DND-41 (cell line): Measurements from ENCODE around the gene MYCBPAP.

Experiments
- ATAC-seq: fragments of 200-7000 bp; cut with Tn5 transposase; 3 replicates; pipeline ENCODE4 v1.9.1; 2021; ENCODE audit warnings: low read depth; ENCODE audit not compliant: insufficient read depth
- DNase-seq: peaks from one replicate; pipeline ENCODE4 v3.0.0-alpha.2; 2020
- H2AFZ ChIP-seq: 2 replicates; pipeline ENCODE4 v1.6.0; 2012; ENCODE audit warnings: low read depth, low read length
- H3K27ac ChIP-seq: 2 replicates; pipeline ENCODE4 v1.5.1; 2012; ENCODE audit warnings: low read length, inconsistent platforms
- H3K27me3 ChIP-seq: fragments of 200-600 bp; sonication (generic); 2 replicates; pipeline ENCODE4 v1.6.0; 2012; ENCODE audit warnings: low read length, mild to moderate bottlenecking, inconsistent platforms; ENCODE audit not compliant: insufficient read depth, poor library complexity
- H3K36me3 ChIP-seq: 2 replicates; pipeline ENCODE4 v1.5.1; 2012; ENCODE audit warnings: low read length, inconsistent platforms; ENCODE audit not compliant: insufficient read depth
- H3K4me1 ChIP-seq: 2 replicates; pipeline ENCODE4 v1.5.1; 2012; ENCODE audit warnings: mild to moderate bottlenecking, low read length; ENCODE audit not compliant: insufficient read depth
- H3K4me2 ChIP-seq: 2 replicates; pipeline ENCODE4 v1.6.0; 2012; ENCODE audit warnings: mild to moderate bottlenecking, moderate library complexity, low read length, inconsistent platforms; ENCODE audit not compliant: insufficient read depth
- H3K4me3 ChIP-seq, 2 experiments: fragments of 200-600 bp in 1 of 2; shearing (Covaris generic) in 1 of 2; 2 replicates each; pipeline ENCODE4 v1.5.1; 2012 to 2016; ENCODE audit warnings: inconsistent platforms in 2 of 2, low read length in 2 of 2, mild to moderate bottlenecking in 2 of 2, low read depth in 1 of 2, moderate library complexity in 1 of 2
- H3K79me2 ChIP-seq: 2 replicates; pipeline ENCODE4 v1.6.0; 2012; ENCODE audit warnings: low read length, inconsistent platforms; ENCODE audit not compliant: insufficient read depth
- H3K9ac ChIP-seq: 2 replicates; pipeline ENCODE4 v1.6.0; 2012; ENCODE audit warnings: low read depth, mild to moderate bottlenecking, inconsistent platforms, low read length, moderate library complexity
- H3K9me3 ChIP-seq: 2 replicates; pipeline ENCODE4 v1.5.1; 2012; ENCODE audit warnings: low read length, moderate library complexity, mild to moderate bottlenecking, inconsistent platforms; ENCODE audit not compliant: insufficient read depth, severe bottlenecking
- H4K20me1 ChIP-seq: 2 replicates; pipeline ENCODE4 v1.6.0; 2012; ENCODE audit warnings: low read length; ENCODE audit not compliant: insufficient read depth
- EZH2 ChIP-seq: IDR thresholded peaks from 3 replicates; pipeline ENCODE4 v1.6.1; 2012; ENCODE audit warnings: borderline replicate concordance, low read depth, mild to moderate bottlenecking, moderate library complexity, low read length, inconsistent platforms; ENCODE audit not compliant: severe bottlenecking
- TF ChIP-seq, protein P1 (sequence below): IDR thresholded peaks from 2 replicates; pipeline ENCODE4 v1.5.1; 2012; ENCODE audit warnings: borderline replicate concordance, low read length, moderate library complexity, mild to moderate bottlenecking; ENCODE audit not compliant: poor library complexity, severe bottlenecking; ENCODE audit errors: extremely low read depth

Gene MYCBPAP

DNA sequence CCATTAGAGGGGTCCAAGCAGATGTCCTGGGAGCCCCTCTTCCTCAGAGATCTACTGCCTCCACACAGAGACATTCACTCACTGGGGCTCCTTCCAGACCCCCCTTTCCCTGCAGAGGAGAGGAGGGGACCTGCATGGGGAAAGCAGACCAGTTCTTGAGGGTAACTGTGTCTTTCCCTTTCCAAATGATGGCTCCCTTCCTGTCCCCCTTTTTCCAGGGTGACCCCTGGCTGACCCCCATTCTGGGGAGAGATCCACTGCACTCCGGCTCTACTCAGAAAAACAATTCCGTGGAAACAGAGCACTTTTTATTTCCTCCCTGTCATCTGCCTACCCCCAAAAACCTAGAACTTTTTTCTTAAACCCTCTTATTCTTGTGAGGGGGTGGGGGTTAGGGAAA, 58.6 kb downstream of the MYCBPAP start:
- DNase-seq (no peak), ATAC-seq (no peak)
- no peak for TF ChIP-seq EZH2
- TF ChIP-seq, protein P1, sequence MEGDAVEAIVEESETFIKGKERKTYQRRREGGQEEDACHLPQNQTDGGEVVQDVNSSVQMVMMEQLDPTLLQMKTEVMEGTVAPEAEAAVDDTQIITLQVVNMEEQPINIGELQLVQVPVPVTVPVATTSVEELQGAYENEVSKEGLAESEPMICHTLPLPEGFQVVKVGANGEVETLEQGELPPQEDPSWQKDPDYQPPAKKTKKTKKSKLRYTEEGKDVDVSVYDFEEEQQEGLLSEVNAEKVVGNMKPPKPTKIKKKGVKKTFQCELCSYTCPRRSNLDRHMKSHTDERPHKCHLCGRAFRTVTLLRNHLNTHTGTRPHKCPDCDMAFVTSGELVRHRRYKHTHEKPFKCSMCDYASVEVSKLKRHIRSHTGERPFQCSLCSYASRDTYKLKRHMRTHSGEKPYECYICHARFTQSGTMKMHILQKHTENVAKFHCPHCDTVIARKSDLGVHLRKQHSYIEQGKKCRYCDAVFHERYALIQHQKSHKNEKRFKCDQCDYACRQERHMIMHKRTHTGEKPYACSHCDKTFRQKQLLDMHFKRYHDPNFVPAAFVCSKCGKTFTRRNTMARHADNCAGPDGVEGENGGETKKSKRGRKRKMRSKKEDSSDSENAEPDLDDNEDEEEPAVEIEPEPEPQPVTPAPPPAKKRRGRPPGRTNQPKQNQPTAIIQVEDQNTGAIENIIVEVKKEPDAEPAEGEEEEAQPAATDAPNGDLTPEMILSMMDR: no peak
- Histone ChIP-seq H3K9ac (no peak overlapping the region), H3K4me3 (no peak overlapping the region), H3K27me3 (peaks cover 28% of the 10 kb centered on the region), H3K36me3 (no peaks in the 10 kb centered on the region), H2AFZ (no peak overlapping the region), H3K79me2 (no peaks in the 10 kb centered on the region), H3K4me2 (no peak overlapping the region), H3K9me3 (no peaks in the 10 kb centered on the region), H4K20me1 (peaks cover 6% of the 10 kb centered on the region; the same call in 1 of the 2 replicates), H3K27ac (no peak overlapping the region), H3K4me1 (no peaks in the 10 kb centered on the region)

DNA sequence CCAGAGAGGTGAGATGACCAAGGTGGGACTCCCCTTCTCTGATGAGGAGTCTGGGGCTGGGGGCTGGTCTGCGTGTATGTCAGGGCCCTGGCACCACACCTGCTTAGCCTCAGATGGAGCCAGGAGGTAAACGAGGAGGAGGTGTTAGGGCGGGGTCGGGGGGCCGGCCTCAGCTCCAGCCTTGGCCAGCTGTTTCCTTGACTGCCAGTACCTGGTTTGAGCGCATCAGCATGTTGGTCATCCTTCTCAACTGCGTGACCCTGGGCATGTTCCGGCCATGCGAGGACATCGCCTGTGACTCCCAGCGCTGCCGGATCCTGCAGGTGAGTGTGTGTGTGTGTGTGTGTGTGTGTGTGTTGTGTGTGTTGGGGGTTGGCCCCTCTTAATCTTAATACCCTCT, 60.4 kb downstream of the MYCBPAP start:
- Histone ChIP-seq H3K4me1 (no peaks in the 10 kb centered on the region), H3K9me3 (no peaks in the 10 kb centered on the region), H3K36me3 (no peaks in the 10 kb centered on the region), H3K27ac (no peak overlapping the region), H3K4me3 (no peak overlapping the region), H4K20me1 (peaks cover 6% of the 10 kb centered on the region; the same call in 1 of the 2 replicates), H3K9ac (no peak overlapping the region), H3K4me2 (no peak overlapping the region), H2AFZ (no peak overlapping the region), H3K79me2 (no peaks in the 10 kb centered on the region), H3K27me3 (peaks cover 13% of the 10 kb centered on the region)
- ATAC-seq (no peak), DNase-seq (no peak)
- TF ChIP-seq EZH2: no peak
- TF ChIP-seq, protein P1: no peak

DNA sequence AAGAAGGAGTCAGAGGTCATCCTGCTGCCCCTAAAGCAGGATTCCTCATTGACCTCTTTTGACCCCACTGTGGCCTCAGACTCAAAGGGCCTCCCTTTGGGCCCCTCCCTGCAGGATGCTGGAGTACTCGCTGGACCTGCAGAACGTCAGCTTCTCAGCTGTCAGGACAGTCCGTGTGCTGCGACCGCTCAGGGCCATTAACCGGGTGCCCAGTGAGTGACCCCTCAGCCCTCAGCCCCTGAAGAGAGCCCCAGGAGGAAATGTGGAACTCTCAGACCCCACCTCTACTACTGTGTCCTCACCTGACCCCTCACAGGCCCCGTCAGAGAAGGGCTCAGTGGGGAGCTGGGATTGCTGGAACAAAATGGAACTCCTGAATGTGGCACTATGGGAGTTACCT, 61.4 kb downstream of the MYCBPAP start:
- Histone ChIP-seq H3K4me3 (no peak overlapping the region), H3K27me3 (peaks cover 8% of the 10 kb centered on the region), H3K79me2 (no peaks in the 10 kb centered on the region), H3K4me2 (no peak overlapping the region), H3K4me1 (no peaks in the 10 kb centered on the region), H3K36me3 (no peaks in the 10 kb centered on the region), H2AFZ (no peak overlapping the region), H4K20me1 (peaks cover 4% of the 10 kb centered on the region; the same call in 1 of the 2 replicates), H3K27ac (no peak overlapping the region), H3K9me3 (no peaks in the 10 kb centered on the region), H3K9ac (no peak overlapping the region)
- DNase-seq: no peak
- ATAC-seq: no peak
- TF ChIP-seq, protein P1: no peak
- TF ChIP-seq EZH2: no peak

DNA sequence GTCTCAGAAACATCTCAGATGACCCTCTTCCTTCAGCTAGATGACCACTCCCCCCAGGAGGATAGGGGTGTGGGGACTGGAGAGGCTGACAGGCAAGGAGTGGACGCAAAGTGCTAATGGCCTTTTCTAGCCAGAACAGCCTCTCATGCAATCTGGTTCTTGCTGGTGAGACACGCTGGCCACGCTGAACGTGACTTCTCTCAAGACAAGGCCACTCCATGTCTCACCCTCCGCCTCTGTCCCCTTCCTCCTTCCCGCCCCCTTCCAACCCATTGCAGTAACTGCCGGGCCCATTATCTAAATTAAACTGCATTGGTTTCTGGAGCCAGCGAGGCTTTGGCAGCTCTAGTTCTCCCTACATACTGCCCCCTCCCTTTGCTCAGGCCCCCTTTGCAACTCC, 61.8 kb downstream of the MYCBPAP start:
- Histone ChIP-seq H2AFZ (no peak overlapping the region), H3K4me2 (no peak overlapping the region), H3K36me3 (no peaks in the 10 kb centered on the region), H3K27ac (no peak overlapping the region), H3K27me3 (peaks cover 8% of the 10 kb centered on the region), H3K9ac (no peak overlapping the region), H3K9me3 (no peaks in the 10 kb centered on the region), H4K20me1 (peaks cover 4% of the 10 kb centered on the region; the same call in 1 of the 2 replicates), H3K4me1 (no peaks in the 10 kb centered on the region), H3K4me3 (no peak overlapping the region), H3K79me2 (no peaks in the 10 kb centered on the region)
- TF ChIP-seq EZH2: no peak
- TF ChIP-seq, protein P1: no peak
- ATAC-seq (no peak), DNase-seq (no peak)
